ENCODE measurements around the gene FANCG.

Gene FANCG

GRCh38 chr9:35079426-35080341, at the start of gene FANCG:
Gene FANCG, minus strand, starts transcription at chr9:35079942. Its CDS starts 418 bp downstream, at chr9:35079524.
- DNase-seq (ENCODE audit: low read depth), result peak; percentile 71

- DNase-seq (ENCODE audit: low read depth), result peak; percentile 75
Measured at GRCh38 chr9:35116898-35117551, 37.3 kb upstream of the FANCG start.

- DNase-seq (ENCODE audit: low read depth), result no peak
Measured at GRCh38 chr9:35116539-35116897, 36.8 kb upstream of the FANCG start.

- DNase-seq (ENCODE audit: low read depth), result peak; percentile 94
Measured at GRCh38 chr9:35115680-35116538, 36.2 kb upstream of the FANCG start, which contains the start of gene ATOSB. Gene ATOSB, minus strand, starts transcription at chr9:35115862. Its CDS starts 7,588 bp downstream, at chr9:35108274.

GRCh38 chr9:35114840-35115628, 35.3 kb upstream of the FANCG start:
- no peak for DNase-seq (ENCODE audit: low read depth)

- DNase-seq (ENCODE audit: low read depth), result peak; percentile 72
Measured at GRCh38 chr9:35114113-35114839, 34.5 kb upstream of the FANCG start.

GRCh38 chr9:35112257-35113020, 32.7 kb upstream of the FANCG start:
- DNase-seq (ENCODE audit: low read depth), result no peak

- peak; percentile 94 for DNase-seq (ENCODE audit: low read depth)
Measured at GRCh38 chr9:35111001-35111933, 31.5 kb upstream of the FANCG start.

GRCh38 chr9:35110327-35110761, 30.6 kb upstream of the FANCG start:
- DNase-seq (ENCODE audit: low read depth), result no peak

GRCh38 chr9:35108946-35109575, 29.3 kb upstream of the FANCG start:
- no peak for DNase-seq (ENCODE audit: low read depth)

- no peak for DNase-seq (ENCODE audit: low read depth)
Measured at GRCh38 chr9:35108461-35108860, 28.7 kb upstream of the FANCG start.

GRCh38 chr9:35107297-35108290, 27.9 kb upstream of the FANCG start:
- no peak for DNase-seq (ENCODE audit: low read depth)

GRCh38 chr9:35106343-35106730, 26.6 kb upstream of the FANCG start:
- no peak for DNase-seq (ENCODE audit: low read depth)

GRCh38 chr9:35105571-35106342, 26.0 kb upstream of the FANCG start:
- no peak for DNase-seq (ENCODE audit: low read depth)

GRCh38 chr9:35105126-35105525, 25.4 kb upstream of the FANCG start:
- no peak for DNase-seq (ENCODE audit: low read depth)

- no peak for DNase-seq (ENCODE audit: low read depth)
Measured at GRCh38 chr9:35104586-35104985, 24.8 kb upstream of the FANCG start.

All from T-helper 22 cell (primary cell).